IMR-90 (cell line): ENCODE data around the gene EIF2AK2. TPM values are rescaled to one million over a fixed set of nuclear protein-coding genes. Genes with fewer than 3 reads are reported as not detected.

ENCODE experiments used
- ATAC-seq: fragments of 200-7000 bp; cut with Tn5 transposase; 2 replicates; pipeline ENCODE4 v1.9.1; 2020; ENCODE audit warnings: low read depth, mild to moderate bottlenecking, moderate library complexity
- BruUV-seq: library from RNA; stranded (reverse); fragments of 400-500 nt; replicated peaks from 2 replicates; lab custom pipeline; 2021; lab: Mats Ljungman, UMichigan
- CTCF ChIA-PET: fragments of 300-600 bp; formaldehyde crosslinking; extraction: SDS; loops from one replicate; lab custom pipeline; 2021; ENCODE audit warnings: antibody characterized with exemption; lab: Yijun Ruan, JAX
- POLR2A ChIA-PET: fragments of 300-600 bp; sonication (Branson Sonifier 250); formaldehyde crosslinking; loops from one replicate; lab custom pipeline; 2022; ENCODE audit warnings: antibody characterized with exemption; ENCODE audit not compliant: unreplicated experiment; lab: Charles Lee
- DNase-seq: peaks from one replicate; pipeline ENCODE4 v3.0.0; 2013
- H2AFZ ChIP-seq: replicated peaks from 2 replicates; pipeline ENCODE3; 2013; ENCODE audit warnings: low read length, mild to moderate bottlenecking; ENCODE audit not compliant: poor library complexity
- H2AK5ac ChIP-seq: 2 replicates; pipeline ENCODE4 v1.6.1; 2013; ENCODE audit warnings: low read depth, low read length, inconsistent platforms
- H2AK9ac ChIP-seq: replicated peaks from 2 replicates; pipeline ENCODE3; 2013; ENCODE audit warnings: mild to moderate bottlenecking, low read depth, low read length, moderate library complexity; ENCODE audit not compliant: poor library complexity
- H2BK120ac ChIP-seq: 2 replicates; pipeline ENCODE4 v1.6.1; 2013; ENCODE audit warnings: low read depth, low read length, inconsistent platforms
- H2BK15ac ChIP-seq: 3 replicates; pipeline ENCODE4 v1.6.1; 2013; ENCODE audit warnings: low read depth, low read length, inconsistent platforms
- H2BK20ac ChIP-seq: 2 replicates; pipeline ENCODE4 v1.6.1; 2013; ENCODE audit warnings: low read depth, mild to moderate bottlenecking, inconsistent platforms, low read length, moderate library complexity
- H2BK5ac ChIP-seq: 2 replicates; pipeline ENCODE4 v1.6.1; 2013; ENCODE audit warnings: mild to moderate bottlenecking, low read depth, low read length, inconsistent platforms; ENCODE audit not compliant: poor library complexity, severe bottlenecking
- H3K14ac ChIP-seq: replicated peaks from 2 replicates; pipeline ENCODE4 v1.6.1; 2013; ENCODE audit warnings: low read depth, low read length, inconsistent platforms
- H3K18ac ChIP-seq: 2 replicates; pipeline ENCODE4 v1.6.1; 2013; ENCODE audit warnings: low read depth, low read length, control low read depth
- H3K23ac ChIP-seq: 2 replicates; pipeline ENCODE4 v1.6.1; 2013; ENCODE audit warnings: low read depth, low read length, inconsistent platforms
- H3K27ac ChIP-seq: 2 replicates; pipeline ENCODE4 v1.5.1; 2013; ENCODE audit warnings: mild to moderate bottlenecking, control low read depth, low read length; ENCODE audit not compliant: insufficient read depth
- H3K27me3 ChIP-seq: 2 replicates; pipeline ENCODE4 v1.6.1; 2013; ENCODE audit warnings: low read length; ENCODE audit not compliant: control insufficient read depth, insufficient read depth
- H3K36me3 ChIP-seq: 2 replicates; pipeline ENCODE4 v1.6.1; 2013; ENCODE audit warnings: low read length, mixed read lengths; ENCODE audit not compliant: control insufficient read depth, insufficient read depth
- H3K4ac ChIP-seq: 2 replicates; pipeline ENCODE4 v1.6.1; 2013; ENCODE audit warnings: low read depth, low read length, inconsistent platforms
- H3K4me1 ChIP-seq: 2 replicates; pipeline ENCODE4 v1.6.1; 2013; ENCODE audit warnings: low read length, mixed read lengths; ENCODE audit not compliant: control insufficient read depth, insufficient read depth
- H3K4me2 ChIP-seq: 2 replicates; pipeline ENCODE4 v1.6.1; 2013; ENCODE audit warnings: low read depth, mild to moderate bottlenecking, control low read depth, low read length, moderate library complexity
- H3K4me3 ChIP-seq: 2 replicates; pipeline ENCODE4 v1.5.1; 2013; ENCODE audit warnings: low read depth, mild to moderate bottlenecking, control low read depth, low read length, moderate library complexity; ENCODE audit not compliant: insufficient read depth
- H3K56ac ChIP-seq: 2 replicates; pipeline ENCODE4 v1.6.1; 2013; ENCODE audit warnings: low read length, inconsistent platforms; ENCODE audit not compliant: insufficient read depth; ENCODE audit errors: extremely low read depth
- H3K79me1 ChIP-seq, 2 experiments: 2 replicates each; pipeline ENCODE4 v1.6.1; 2013; ENCODE audit warnings: low read length in 2 of 2, inconsistent platforms in 1 of 2, low read depth in 1 of 2
- H3K9ac ChIP-seq: 2 replicates; pipeline ENCODE4 v1.6.1; 2013; ENCODE audit warnings: low read depth, low read length, control low read depth
- H3K9me1 ChIP-seq: 2 replicates; pipeline ENCODE4 v1.6.1; 2013; ENCODE audit warnings: low read length, inconsistent platforms; ENCODE audit not compliant: insufficient read depth
- H3K9me3 ChIP-seq: 2 replicates; pipeline ENCODE4 v1.6.1; 2013; ENCODE audit warnings: low read length; ENCODE audit not compliant: control insufficient read depth, insufficient read depth
- H4K20me1 ChIP-seq: 2 replicates; pipeline ENCODE4 v1.6.1; 2013; ENCODE audit warnings: low read length, inconsistent platforms; ENCODE audit not compliant: insufficient read depth
- H4K5ac ChIP-seq: 2 replicates; pipeline ENCODE4 v1.6.1; 2013; ENCODE audit warnings: mild to moderate bottlenecking, low read depth, low read length, control low read depth
- H4K8ac ChIP-seq, 2 experiments: 2 replicates each; pipeline ENCODE4 v1.6.1; 2013; ENCODE audit warnings: low read depth in 2 of 2, low read length in 2 of 2, control low read depth in 1 of 2, inconsistent platforms in 1 of 2
- H4K91ac ChIP-seq: 2 replicates; pipeline ENCODE4 v1.6.1; 2013; ENCODE audit warnings: low read depth, low read length, inconsistent platforms; ENCODE audit not compliant: insufficient read depth
- CEBPB ChIP-seq: IDR thresholded peaks from 2 replicates; pipeline ENCODE4 v1.6.1; 2012; ENCODE audit warnings: low read depth, low read length, improper control_type of control experiment
- CHD1 ChIP-seq: IDR thresholded peaks from 2 replicates; pipeline ENCODE4 v1.6.1; 2012; ENCODE audit warnings: low read depth, low read length, improper control_type of control experiment
- CTCF ChIP-seq: conservative IDR thresholded peaks from 2 replicates; pipeline ENCODE4 v1.5.1; 2012; ENCODE audit warnings: mild to moderate bottlenecking, low read depth, low read length, improper control_type of control experiment
- MAFK ChIP-seq: IDR thresholded peaks from 2 replicates; pipeline ENCODE4 v1.6.1; 2012; ENCODE audit warnings: low read depth, low read length, improper control_type of control experiment
- MAZ ChIP-seq: IDR thresholded peaks from 2 replicates; pipeline ENCODE4 v1.6.1; 2012; ENCODE audit warnings: low read depth, mild to moderate bottlenecking, low read length, improper control_type of control experiment, moderate library complexity, borderline replicate concordance
- RCOR1 ChIP-seq: IDR thresholded peaks from 2 replicates; pipeline ENCODE4 v1.6.1; 2012; ENCODE audit warnings: mild to moderate bottlenecking, low read length, improper control_type of control experiment; ENCODE audit not compliant: insufficient replicate concordance
- RFX5 ChIP-seq: IDR thresholded peaks from 2 replicates; pipeline ENCODE4 v1.8.0; 2012; ENCODE audit warnings: low read depth, mild to moderate bottlenecking, low read length, moderate library complexity
- WGBS, 2 experiments: methylation state at CpG; one replicate each; pipeline versions ENCODE4 v1.1.5 to v1.1.7; 2013; ENCODE audit warnings: missing lambda C conversion rate in 2 of 2; ENCODE audit not compliant: insufficient read length in 1 of 2; ENCODE audit errors: extremely low coverage in 2 of 2; 5-methylcytosine and 5-hydroxymethylcytosine counted together
- dilution Hi-C: fragments of 300-500 bp; cut with HindIII; formaldehyde crosslinking; loops from one replicate; pipeline ENCODE4 v1.14.3; 2018; ENCODE audit warnings: low sequenced_read_pairs; ENCODE audit not compliant: unreplicated experiment
- in situ Hi-C: fragments of 300-500 bp; cut with MboI; formaldehyde crosslinking; loops from 3 replicates; pipeline ENCODE4 v1.14.3; 2019; ENCODE audit warnings: low sequenced_read_pairs, inconsistent platforms, mixed read lengths
- intact Hi-C: fragments of 100-400 bp; cut with micrococcal nuclease; formaldehyde crosslinking; loops from 2 replicates; pipeline ENCODE4 v1.10.0; 2022
- polyA plus RNA-seq, 3 experiments: library from polyadenylated mRNA; depleted of rRNA; stranded (reverse); fragments of >200 nt; gene quantifications; 2 replicates each; pipeline ENCODE4 v1.2.3, GENCODE V29; 2012; ENCODE audit warnings: low replicate concordance in 1 of 3
- total RNA-seq: library from RNA; depleted of rRNA; stranded (reverse); fragments of >200 nt; gene quantifications from 2 replicates; pipeline ENCODE4 v1.2.3, GENCODE V29; 2012
- TF ChIP-seq, protein P1 (sequence below): fragments of 150-350 bp; IDR thresholded peaks from 2 replicates; pipeline ENCODE4 v1.6.1; 2016; ENCODE audit warnings: low read depth, mild to moderate bottlenecking, low read length, moderate library complexity, borderline replicate concordance
- TF ChIP-seq, protein P2 (sequence below): fragments of 150-350 bp; IDR thresholded peaks from 2 replicates; pipeline ENCODE4 v1.6.1; 2017; ENCODE audit warnings: mild to moderate bottlenecking, antibody characterized with exemption, low read length, low read depth

EIF2AK2 gene
- total and polyA plus RNA-seq, 2 of the 4 experiments (the other 2 are of a cell fraction) = 10.2 to 16.8 TPM

DNA sequence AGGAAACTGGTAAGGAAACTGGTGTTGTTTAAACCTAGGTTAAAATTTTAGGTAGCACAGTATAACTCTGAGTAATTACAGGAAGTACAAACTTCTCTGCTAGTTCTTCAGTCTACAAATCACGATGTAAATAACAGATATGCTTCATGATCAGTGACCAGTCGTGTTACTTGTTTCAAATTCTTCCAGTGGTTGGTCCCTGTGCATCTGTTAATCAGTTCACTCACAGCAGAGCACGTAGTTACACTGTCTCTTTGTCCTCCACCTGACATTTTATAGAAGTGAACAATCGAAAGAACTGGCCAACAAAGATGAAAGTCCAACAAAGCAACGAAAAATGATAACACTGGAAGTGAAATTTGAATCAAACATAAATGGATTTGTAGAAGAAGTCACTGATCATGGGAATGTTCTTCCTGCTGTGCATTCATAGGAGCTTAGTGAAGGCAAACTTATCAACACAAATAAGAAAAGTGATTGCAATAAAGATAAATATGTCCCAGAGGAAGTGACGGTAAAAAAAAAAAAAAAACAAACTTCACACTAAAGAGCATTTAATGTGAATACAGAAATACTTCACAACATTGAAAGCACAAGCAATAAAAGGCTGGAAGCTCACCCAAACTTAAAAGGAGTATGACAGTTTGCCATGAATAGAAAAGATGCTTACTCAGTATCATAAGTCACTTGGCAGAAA is 7.0 kb downstream of the EIF2AK2 start (continued):
- no peak for TF ChIP-seq CTCF

GRCh38 chr2:37148325-37148724 is 8.5 kb downstream of the EIF2AK2 start:
- CTCF ChIA-PET = no interaction called here
- POLR2A ChIA-PET = no interaction called here
- no peak overlapping the region for H3K4me2 ChIP-seq
- no peak overlapping the region for H3K4ac ChIP-seq
- no peak overlapping the region for H2BK5ac ChIP-seq
- ATAC-seq (no peak), DNase-seq (no peak)
- H2AK5ac ChIP-seq = no peak overlapping the region
- BruUV-seq = no TSS peak
- H4K5ac ChIP-seq = no peak overlapping the region
- dilution Hi-C loops = no loop called here
- no peak overlapping the region for H3K9ac ChIP-seq
- no peak overlapping the region for H4K91ac ChIP-seq
- no peaks in the 10 kb centered on the region for H3K9me3 ChIP-seq
- intact Hi-C loops = no loop called here
- no peaks in the 10 kb centered on the region for H3K27me3 ChIP-seq
- no peak overlapping the region for H3K27ac ChIP-seq
- in situ Hi-C loops = no loop called here
- 80% methylated on average over 2 of the region's 7 CpGs; no CpG with 5 or more reads in 1 of the 2 experiments for WGBS, 2 experiments
- H3K79me1 ChIP-seq = peaks cover 23 to 45% of the 10 kb centered on the region in 2 experiments
- H2AFZ ChIP-seq = no peak overlapping the region
- H2BK120ac ChIP-seq = no peak overlapping the region
- no peak overlapping the region for H3K14ac ChIP-seq
- H4K20me1 ChIP-seq = peaks cover 3% of the 10 kb centered on the region; the same call in 1 of the 2 replicates
- H2AK9ac ChIP-seq = no peak overlapping the region
- H3K36me3 ChIP-seq = peaks cover 24% of the 10 kb centered on the region
- H3K9me1 ChIP-seq = peaks cover 9% of the 10 kb centered on the region
- H3K23ac ChIP-seq = no peak overlapping the region
- H3K18ac ChIP-seq = no peak overlapping the region
- H4K8ac ChIP-seq = no peak overlapping the region
- H3K4me1 ChIP-seq = no peaks in the 10 kb centered on the region; the same call in 1 of the 2 replicates
- no peak overlapping the region for H3K56ac ChIP-seq
- no peak overlapping the region for H3K4me3 ChIP-seq
- H2BK20ac ChIP-seq = no peak overlapping the region
- no peak overlapping the region for H2BK15ac ChIP-seq
- no peak for TF ChIP-seq CTCF
- TF ChIP-seq, protein P1, sequence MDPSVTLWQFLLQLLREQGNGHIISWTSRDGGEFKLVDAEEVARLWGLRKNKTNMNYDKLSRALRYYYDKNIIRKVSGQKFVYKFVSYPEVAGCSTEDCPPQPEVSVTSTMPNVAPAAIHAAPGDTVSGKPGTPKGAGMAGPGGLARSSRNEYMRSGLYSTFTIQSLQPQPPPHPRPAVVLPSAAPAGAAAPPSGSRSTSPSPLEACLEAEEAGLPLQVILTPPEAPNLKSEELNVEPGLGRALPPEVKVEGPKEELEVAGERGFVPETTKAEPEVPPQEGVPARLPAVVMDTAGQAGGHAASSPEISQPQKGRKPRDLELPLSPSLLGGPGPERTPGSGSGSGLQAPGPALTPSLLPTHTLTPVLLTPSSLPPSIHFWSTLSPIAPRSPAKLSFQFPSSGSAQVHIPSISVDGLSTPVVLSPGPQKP = no peak
- TF ChIP-seq RCOR1 = no peak
- no peak for TF ChIP-seq CHD1
- TF ChIP-seq MAZ = no peak
- no peak for TF ChIP-seq RFX5
- TF ChIP-seq, protein P2, sequence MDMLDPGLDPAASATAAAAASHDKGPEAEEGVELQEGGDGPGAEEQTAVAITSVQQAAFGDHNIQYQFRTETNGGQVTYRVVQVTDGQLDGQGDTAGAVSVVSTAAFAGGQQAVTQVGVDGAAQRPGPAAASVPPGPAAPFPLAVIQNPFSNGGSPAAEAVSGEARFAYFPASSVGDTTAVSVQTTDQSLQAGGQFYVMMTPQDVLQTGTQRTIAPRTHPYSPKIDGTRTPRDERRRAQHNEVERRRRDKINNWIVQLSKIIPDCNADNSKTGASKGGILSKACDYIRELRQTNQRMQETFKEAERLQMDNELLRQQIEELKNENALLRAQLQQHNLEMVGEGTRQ = no peak
- no peak for TF ChIP-seq MAFK
- no peak for TF ChIP-seq CEBPB
